K562 (cell line): ENCODE data around the gene ABHD10. TPM values are rescaled to one million over a fixed set of nuclear protein-coding genes. Genes with fewer than 3 reads are reported as not detected.

Experiments used
- ATAC-seq: fragments of 200-7000 bp; cut with Tn5 transposase; 3 replicates; pipeline ENCODE4 v1.9.1; 2020; ENCODE audit warnings: moderate library complexity
- BruUV-seq: library from RNA; stranded (reverse); fragments of 400-500 nt; replicated peaks from 2 replicates; lab custom pipeline; 2021; lab: Mats Ljungman, UMichigan
- CTCF ChIA-PET: fragments of 300-600 bp; formaldehyde crosslinking; extraction: SDS; loops from one replicate; lab custom pipeline; 2021; ENCODE audit warnings: low intra/inter-chr PET ratio; lab: Yijun Ruan, JAX
- POLR2A ChIA-PET: fragments of 300-600, 350-650 bp; sonication (Branson Sonifier 250); formaldehyde crosslinking; extraction: SDS; loops from one replicate; lab custom pipeline; 2021; ENCODE audit warnings: antibody characterized with exemption, inconsistent platforms; lab: Yijun Ruan, JAX
- DNase-seq, 4 experiments: peaks; one replicate each; pipeline versions ENCODE4 v3.0.0 to v3.0.0-alpha.2; 2011 to 2018; ENCODE audit warnings: low spot score in 3 of 4, mixed read lengths in 3 of 4; ENCODE audit errors: extremely low read depth in 1 of 4
- FAIRE-seq: peaks from 2 replicates; lab custom pipeline; 2011; peaks lifted over from hg19 to GRCh38; lab: Jason Lieb, UNC
- H2AFZ ChIP-seq: 2 replicates; pipeline ENCODE4 v1.6.0; 2011; ENCODE audit warnings: low read depth, low read length, control low read depth, inconsistent platforms
- H3K27ac ChIP-seq: fragments of 200-600 bp; 3 replicates; pipeline ENCODE4 v1.8.0; 2011; ENCODE audit warnings: low read depth, mild to moderate bottlenecking, control low read depth, inconsistent platforms, low read length, moderate library complexity, mixed read lengths; ENCODE audit errors: extremely low read depth
- H3K27me3 ChIP-seq, 2 experiments: fragments of 300-600 bp in 1 of 2; 2 replicates in 1 of 2; 3 replicates in 1 of 2; pipeline versions ENCODE4 v1.6.0 to v1.8.0; 2011; ENCODE audit warnings: inconsistent platforms in 2 of 2, low read length in 2 of 2, mild to moderate bottlenecking in 1 of 2, mixed read lengths in 1 of 2, moderate library complexity in 1 of 2; ENCODE audit not compliant: control insufficient read depth in 2 of 2, insufficient read depth in 2 of 2
- H3K36me3 ChIP-seq: fragments of 300-600 bp; 3 replicates; pipeline ENCODE4 v1.8.0; 2011; ENCODE audit warnings: mild to moderate bottlenecking, low read length, inconsistent platforms; ENCODE audit not compliant: control insufficient read depth, insufficient read depth
- H3K4me1 ChIP-seq, 2 experiments: fragments of 200-600 bp in 1 of 2; replicated peaks in 1 of 2; 2 replicates in 1 of 2; 3 replicates in 1 of 2; pipeline versions ENCODE4 v1.5.1 to v1.8.0; 2011; ENCODE audit warnings: inconsistent platforms in 2 of 2, low read length in 2 of 2, mild to moderate bottlenecking in 1 of 2, mixed read lengths in 1 of 2, moderate library complexity in 1 of 2; ENCODE audit not compliant: control insufficient read depth in 2 of 2, insufficient read depth in 2 of 2
- H3K4me2 ChIP-seq: 2 replicates; pipeline ENCODE4 v1.6.1; 2011; ENCODE audit warnings: low read length, control low read depth, inconsistent platforms, mixed read lengths; ENCODE audit not compliant: insufficient read depth
- H3K4me3 ChIP-seq: fragments of 200-600 bp; sonication (generic), shearing (Covaris generic); 2 replicates; pipeline ENCODE4 v1.5.1; 2016; ENCODE audit warnings: control low read depth, inconsistent platforms
- H3K79me2 ChIP-seq: fragments of 200-600 bp; 3 replicates; pipeline ENCODE4 v1.8.0; 2011; ENCODE audit warnings: low read length, inconsistent platforms; ENCODE audit not compliant: control insufficient read depth, insufficient read depth
- H3K9ac ChIP-seq, 2 experiments: 2 replicates each; pipeline versions ENCODE4 v1.6.0 to v1.6.1; 2011; ENCODE audit warnings: low read depth in 2 of 2, low read length in 2 of 2, control low read depth in 1 of 2, inconsistent platforms in 1 of 2, mild to moderate bottlenecking in 1 of 2, mixed read lengths in 1 of 2; ENCODE audit not compliant: insufficient read depth in 1 of 2
- H3K9me1 ChIP-seq: one replicate; pipeline ENCODE4 v1.6.0; 2011; ENCODE audit warnings: inconsistent platforms, mild to moderate bottlenecking, low read length, moderate library complexity; ENCODE audit not compliant: control insufficient read depth, insufficient read depth
- H3K9me3 ChIP-seq: replicated peaks from 2 replicates; pipeline ENCODE4 v1.5.1; 2011; ENCODE audit warnings: low read depth, low read length, inconsistent platforms; ENCODE audit not compliant: control insufficient read depth, insufficient read depth
- H4K20me1 ChIP-seq: replicated peaks from 2 replicates; pipeline ENCODE4 v1.6.1; 2011; ENCODE audit warnings: low read length, inconsistent platforms, mixed read lengths; ENCODE audit not compliant: control insufficient read depth, insufficient read depth
- ATF7 ChIP-seq: fragments of 450-650 bp; IDR thresholded peaks from 2 replicates; pipeline ENCODE4 v1.7.1; 2014; ENCODE audit warnings: mild to moderate bottlenecking, moderate library complexity
- ERF ChIP-seq: fragments of 450-650 bp; formaldehyde crosslinking; IDR thresholded peaks from 2 replicates; pipeline ENCODE4 v1.4.0; 2020; ENCODE audit warnings: mild to moderate bottlenecking, mixed read lengths
- MYBL2 ChIP-seq, 2 experiments: fragments of 450-650 bp in 1 of 2; sonication (generic) in 1 of 2; formaldehyde crosslinking in 1 of 2; IDR thresholded peaks; 2 replicates each; pipeline versions ENCODE4 v1.6.1 to v1.8.1; 2017 to 2022; ENCODE audit warnings: borderline replicate concordance in 1 of 2, inconsistent platforms in 1 of 2, low read depth in 1 of 2, mild to moderate bottlenecking in 1 of 2, missing genetic modification reagents in 1 of 2, moderate library complexity in 1 of 2
- NFRKB ChIP-seq: fragments of 450-650 bp; IDR thresholded peaks from 2 replicates; pipeline ENCODE4 v1.6.1; 2016; ENCODE audit warnings: low read depth
- NR4A1 ChIP-seq, 2 experiments: fragments of 250-450 bp in 1 of 2; fragments of 450-650 bp in 1 of 2; sonication (Bioruptor Pico) in 1 of 2; IDR thresholded peaks; 2 replicates each; pipeline versions ENCODE4 v1.4.0 to v1.6.1; 2016 to 2020; ENCODE audit warnings: mild to moderate bottlenecking in 2 of 2, missing compliant biosample characterization in 1 of 2, missing genetic modification characterization in 1 of 2, moderate library complexity in 1 of 2
- PPARD ChIP-seq: fragments of 250-450 bp; sonication (Bioruptor Pico); IDR thresholded peaks from 2 replicates; pipeline ENCODE4 v1.8.0; 2022; ENCODE audit warnings: inconsistent platforms, mild to moderate bottlenecking, moderate library complexity
- RBM22 ChIP-seq: fragments of 200-400 bp; formaldehyde crosslinking; IDR thresholded peaks from 2 replicates; pipeline ENCODE4 v1.6.1; 2018; ENCODE audit warnings: low read length, low read depth; ENCODE audit not compliant: poor library complexity, severe bottlenecking
- SAFB ChIP-seq: fragments of 200-400 bp; formaldehyde crosslinking; IDR thresholded peaks from 2 replicates; pipeline ENCODE4 v1.6.1; 2017; ENCODE audit warnings: low read depth, low read length, borderline replicate concordance
- WHSC1 ChIP-seq: IDR thresholded peaks from one replicate; pipeline ENCODE4 v1.6.1; 2012; ENCODE audit warnings: low read length, control low read depth, inconsistent platforms
- ZFP30 ChIP-seq: fragments of 250-450 bp; sonication (Bioruptor Pico); IDR thresholded peaks from 2 replicates; pipeline ENCODE4 v1.8.0; 2022; ENCODE audit warnings: moderate library complexity, mild to moderate bottlenecking, inconsistent platforms, borderline replicate concordance
- ZNF23 ChIP-seq: fragments of 250-450 bp; sonication (Bioruptor Pico); IDR thresholded peaks from 2 replicates; pipeline ENCODE4 v1.4.0; 2020; ENCODE audit warnings: mild to moderate bottlenecking
- ZNF57 ChIP-seq: fragments of 450-650 bp; formaldehyde crosslinking; IDR thresholded peaks from 2 replicates; pipeline ENCODE4 v1.4.0; 2020; ENCODE audit warnings: mild to moderate bottlenecking, moderate library complexity
- ZSCAN32 ChIP-seq: fragments of 450-650 bp; formaldehyde crosslinking; IDR thresholded peaks from 2 replicates; pipeline ENCODE4 v1.4.0; 2020; ENCODE audit warnings: mild to moderate bottlenecking, moderate library complexity
- WGBS: fragments of 100-300 bp; shearing (Covaris generic); methylation state at CpG from one replicate; pipeline ENCODE4 v1.1.6; 2016; ENCODE audit warnings: low coverage, mixed read lengths; ENCODE audit not compliant: insufficient coverage; ENCODE audit errors: missing lambda C conversion rate; 5-methylcytosine and 5-hydroxymethylcytosine counted together
- in situ Hi-C: fragments of 300-500 bp; cut with MboI; formaldehyde crosslinking; loops from 4 replicates; pipeline ENCODE4 v1.15.0; 2018; ENCODE audit warnings: inconsistent platforms, mixed read lengths
- intact Hi-C: fragments of 100-400 bp; cut with micrococcal nuclease; formaldehyde crosslinking; loops from 2 replicates; pipeline ENCODE4 v1.14.2; 2022
- polyA plus RNA-seq, 8 experiments: library from polyadenylated mRNA; depleted of rRNA in 4 of 8; stranded (reverse) in 5 of 8; unstranded in 3 of 8; fragments of >200 nt; fragmentation: Nextera tagmentation in 2 of 8; fragmentation: Illumina TruSeq in 1 of 8; extraction: Ambion mirVana in 2 of 8; extraction: Trizol in 1 of 8; gene quantifications; 2 replicates each; pipeline versions ENCODE4 v1.2.1 to v1.2.3, GENCODE V29; 2011 to 2014; ENCODE audit warnings: inconsistent platforms in 1 of 8, missing spikeins in 1 of 8
- total RNA-seq, 7 experiments: library from RNA; depleted of rRNA in 6 of 7; stranded (reverse); fragments of >200 nt in 6 of 7; fragmentation: Illumina TruSeq in 2 of 7; extraction: Trizol in 2 of 7; gene quantifications; 2 replicates each; pipeline versions ENCODE4 v1.2.1 to v1.2.3, GENCODE V29; 2011 to 2021; ENCODE audit warnings: low replicate concordance in 1 of 7
- TF ChIP-seq, protein P1 (sequence below): sonication (generic); formaldehyde crosslinking; IDR thresholded peaks from 2 replicates; pipeline ENCODE4 v1.8.1; 2022; ENCODE audit warnings: missing genetic modification reagents

The ABHD10 gene
- total and polyA plus RNA-seq, 9 of the 15 experiments (the other 6 are each of a cell fraction or from before 2014, with no cell fraction given), result 6.1 to 29.5 (median 11.5) TPM

DNA sequence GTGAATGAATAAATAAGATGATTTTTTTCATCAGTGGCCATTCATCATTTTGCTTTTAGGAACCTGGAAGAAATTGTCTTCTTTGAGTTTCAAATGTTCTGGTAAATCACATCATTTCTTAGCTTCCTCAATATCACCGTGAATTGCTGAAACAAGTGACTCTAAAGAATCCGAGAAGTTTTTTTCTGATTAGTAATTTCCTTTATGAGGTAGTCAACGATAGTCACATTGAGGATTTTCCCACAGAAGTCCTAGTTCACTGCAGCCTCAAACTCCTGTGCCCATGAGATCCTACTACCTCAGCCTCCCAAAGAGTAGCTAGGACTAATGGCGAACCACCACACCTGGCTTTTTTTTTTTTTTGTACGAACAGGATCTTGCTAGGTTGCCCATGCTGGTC, 52.1 kb downstream of the ABHD10 start:
- H4K20me1 ChIP-seq, result no peaks in the 10 kb centered on the region
- intact Hi-C loops (no loop called here), in situ Hi-C loops (no loop called here)
- DNase-seq (no peak), ATAC-seq (no peak), FAIRE-seq (no peak)
- ChIA-PET POLR2A (no interaction called here), CTCF (no interaction called here)
- H3K9ac ChIP-seq, result no peak overlapping the region
- H3K4me2 ChIP-seq, result no peak overlapping the region
- TF ChIP-seq ZNF57 (CRISPR knock-in tag) (no peak), NR4A1 (CRISPR knock-in tag; IDR thresholded peaks at IDR 0.05) (no peak), NR4A1 (tag; IDR thresholded peaks at IDR 0.05) (no peak)
- no peak overlapping the region for H3K27ac ChIP-seq
- H2AFZ ChIP-seq, result no peak overlapping the region
- no peaks in the 10 kb centered on the region for H3K9me3 ChIP-seq
- no peaks in the 10 kb centered on the region for H3K36me3 ChIP-seq
- H3K4me1 ChIP-seq, result no peaks in the 10 kb centered on the region
- H3K9me1 ChIP-seq, result no peaks in the 10 kb centered on the region
- no peaks in the 10 kb centered on the region for H3K27me3 ChIP-seq
- H3K4me3 ChIP-seq, result no peak overlapping the region
- WGBS, result 0% methylated on average over 4 of the region's 5 CpGs
- H3K79me2 ChIP-seq, result no peaks in the 10 kb centered on the region
- no TSS peak for BruUV-seq

DNA sequence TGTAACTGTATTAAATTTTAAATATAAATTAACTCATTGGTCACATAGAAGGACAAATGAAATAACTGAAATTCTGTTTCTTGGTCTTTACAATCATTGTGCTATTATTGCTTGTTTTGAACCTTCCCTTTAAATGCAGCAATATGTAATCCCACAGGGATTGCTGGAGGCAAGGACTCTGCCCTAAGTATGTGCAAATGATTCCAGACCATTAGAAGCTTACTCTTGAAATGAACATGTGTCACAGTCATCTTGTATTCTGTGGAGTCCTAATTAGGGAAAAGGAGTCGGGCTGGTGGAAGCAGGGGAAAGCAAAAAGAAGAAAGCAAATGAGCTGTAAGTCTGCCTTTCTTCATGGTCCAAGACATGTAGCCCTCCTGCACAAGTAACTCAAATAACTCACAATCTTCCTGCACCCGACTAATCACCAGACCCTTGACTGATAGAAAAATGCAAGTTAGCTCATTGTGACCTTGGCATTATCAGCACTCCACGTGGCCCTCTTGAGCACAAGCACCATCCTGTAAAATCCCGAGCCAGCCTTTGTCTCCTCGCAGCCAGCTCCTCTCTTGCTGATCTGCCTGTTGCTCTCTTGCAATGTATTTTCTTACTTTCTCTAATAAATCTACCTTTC, 53.4 kb downstream of the ABHD10 start:
- TF ChIP-seq RBM22 (no peak), ZNF23 (CRISPR knock-in tag) (no peak), NFRKB (no peak), PPARD (CRISPR knock-in tag) (no peak), ERF (CRISPR knock-in tag) (no peak), ZSCAN32 (no peak), ATF7 (no peak), WHSC1 (no peak), SAFB (no peak), MYBL2 (IDR thresholded peaks at IDR 0.05; ENCODE audit: low read depth) (no peak), MYBL2 (CRISPR knock-in tag; IDR thresholded peaks at IDR 0.05; ENCODE audit: borderline replicate concordance) (no peak), ZFP30 (CRISPR knock-in tag) (no peak)
- TF ChIP-seq, protein P1, sequence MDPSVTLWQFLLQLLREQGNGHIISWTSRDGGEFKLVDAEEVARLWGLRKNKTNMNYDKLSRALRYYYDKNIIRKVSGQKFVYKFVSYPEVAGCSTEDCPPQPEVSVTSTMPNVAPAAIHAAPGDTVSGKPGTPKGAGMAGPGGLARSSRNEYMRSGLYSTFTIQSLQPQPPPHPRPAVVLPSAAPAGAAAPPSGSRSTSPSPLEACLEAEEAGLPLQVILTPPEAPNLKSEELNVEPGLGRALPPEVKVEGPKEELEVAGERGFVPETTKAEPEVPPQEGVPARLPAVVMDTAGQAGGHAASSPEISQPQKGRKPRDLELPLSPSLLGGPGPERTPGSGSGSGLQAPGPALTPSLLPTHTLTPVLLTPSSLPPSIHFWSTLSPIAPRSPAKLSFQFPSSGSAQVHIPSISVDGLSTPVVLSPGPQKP (CRISPR knock-in tag), result no peak
- ChIA-PET POLR2A (interaction anchor here (1.2 kb wide), 1 partner anchor 19 kb away, joined by 4 read pairs; no protein-coding TSS in a partner anchor), CTCF (no interaction called here)
- H3K36me3 ChIP-seq, result no peaks in the 10 kb centered on the region
- in situ Hi-C loops, result no loop called here
- H3K4me1 ChIP-seq, result no peaks in the 10 kb centered on the region
- H3K9me1 ChIP-seq, result no peaks in the 10 kb centered on the region
- H3K27me3 ChIP-seq, result no peaks in the 10 kb centered on the region
- WGBS, result 0% methylated on average over 4 of the region's 5 CpGs
- no peak for DNase-seq
- FAIRE-seq, result no peak
- no peaks in the 10 kb centered on the region for H3K9me3 ChIP-seq
- ATAC-seq, result no peak
- H2AFZ ChIP-seq, result no peak overlapping the region
- H3K9ac ChIP-seq, result no peak overlapping the region
- H3K4me2 ChIP-seq, result no peak overlapping the region
- H4K20me1 ChIP-seq, result no peaks in the 10 kb centered on the region
- intact Hi-C loops, result no loop called here
- no peak overlapping the region for H3K4me3 ChIP-seq
- no peaks in the 10 kb centered on the region for H3K79me2 ChIP-seq
- H3K27ac ChIP-seq, result no peak overlapping the region
- BruUV-seq, result no TSS peak
